ENCODE measurements around the gene CD6.

The CD6 gene

GRCh38 chr11:60984636-60985035 is 13.2 kb downstream of the CD6 start:
- Histone ChIP-seq H3K9ac (ENCODE audit: low read length) (no peak overlapping the region), H3K27me3 (ENCODE audit: control insufficient read depth, insufficient read depth, low read length) (no peaks in the 10 kb centered on the region), H3K4me1 (ENCODE audit: control insufficient read depth, insufficient read depth, low read length) (no peaks in the 10 kb centered on the region), H3K36me3 (ENCODE audit: control insufficient read depth, insufficient read depth, low read length) (no peaks in the 10 kb centered on the region), H3K4me3 (ENCODE audit: low read length) (no peak overlapping the region), H3K27ac (ENCODE audit: low read depth, low read length) (no peak overlapping the region)

- H3K27me3 ChIP-seq (ENCODE audit: control insufficient read depth, insufficient read depth, low read length) = no peaks in the 10 kb centered on the region
- no peak overlapping the region for H3K27ac ChIP-seq (ENCODE audit: low read depth, low read length)
Measured at GRCh38 chr11:60985501-60985900, 14.0 kb downstream of the CD6 start.

GRCh38 chr11:60985991-60986915 is 14.8 kb downstream of the CD6 start:
- no peak overlapping the region for H3K9ac ChIP-seq (ENCODE audit: low read length)
- no peak overlapping the region for H3K27ac ChIP-seq (ENCODE audit: low read depth, low read length)
- H3K36me3 ChIP-seq (ENCODE audit: control insufficient read depth, insufficient read depth, low read length) = no peaks in the 10 kb centered on the region
- no peaks in the 10 kb centered on the region for H3K4me1 ChIP-seq (ENCODE audit: control insufficient read depth, insufficient read depth, low read length)
- no peak overlapping the region for H3K4me3 ChIP-seq (ENCODE audit: low read length)
- no peaks in the 10 kb centered on the region for H3K27me3 ChIP-seq (ENCODE audit: control insufficient read depth, insufficient read depth, low read length)

More at GRCh38 chr11:60985501-60985900, 14.0 kb downstream of the CD6 start:
- no peak overlapping the region for H3K9ac ChIP-seq (ENCODE audit: low read length)
- H3K4me3 ChIP-seq (ENCODE audit: low read length) = no peak overlapping the region
- no peaks in the 10 kb centered on the region for H3K4me1 ChIP-seq (ENCODE audit: control insufficient read depth, insufficient read depth, low read length)
- H3K36me3 ChIP-seq (ENCODE audit: control insufficient read depth, insufficient read depth, low read length) = no peaks in the 10 kb centered on the region

GRCh38 chr11:60987577-60988277 is 16.2 kb downstream of the CD6 start:
- Histone ChIP-seq H3K36me3 (ENCODE audit: control insufficient read depth, insufficient read depth, low read length) (no peaks in the 10 kb centered on the region), H3K4me3 (ENCODE audit: low read length) (no peak overlapping the region), H3K4me1 (ENCODE audit: control insufficient read depth, insufficient read depth, low read length) (no peaks in the 10 kb centered on the region), H3K27ac (ENCODE audit: low read depth, low read length) (no peak overlapping the region), H3K9ac (ENCODE audit: low read length) (no peak overlapping the region), H3K27me3 (ENCODE audit: control insufficient read depth, insufficient read depth, low read length) (no peaks in the 10 kb centered on the region)

GRCh38 chr11:60988658-60989057 is 17.2 kb downstream of the CD6 start:
- Histone ChIP-seq H3K36me3 (ENCODE audit: control insufficient read depth, insufficient read depth, low read length) (no peaks in the 10 kb centered on the region), H3K27ac (ENCODE audit: low read depth, low read length) (no peak overlapping the region), H3K4me1 (ENCODE audit: control insufficient read depth, insufficient read depth, low read length) (no peaks in the 10 kb centered on the region), H3K27me3 (ENCODE audit: control insufficient read depth, insufficient read depth, low read length) (no peaks in the 10 kb centered on the region), H3K4me3 (ENCODE audit: low read length) (no peak overlapping the region), H3K9ac (ENCODE audit: low read length) (no peak overlapping the region)

GRCh38 chr11:60989093-60989650 is 17.7 kb downstream of the CD6 start:
- no peaks in the 10 kb centered on the region for H3K36me3 ChIP-seq (ENCODE audit: control insufficient read depth, insufficient read depth, low read length)
- no peak overlapping the region for H3K9ac ChIP-seq (ENCODE audit: low read length)
- no peaks in the 10 kb centered on the region for H3K27me3 ChIP-seq (ENCODE audit: control insufficient read depth, insufficient read depth, low read length)
- no peaks in the 10 kb centered on the region for H3K4me1 ChIP-seq (ENCODE audit: control insufficient read depth, insufficient read depth, low read length)
- H3K4me3 ChIP-seq (ENCODE audit: low read length) = no peak overlapping the region
- no peak overlapping the region for H3K27ac ChIP-seq (ENCODE audit: low read depth, low read length)

- Histone ChIP-seq H3K4me3 (ENCODE audit: low read length) (no peak overlapping the region), H3K27me3 (ENCODE audit: control insufficient read depth, insufficient read depth, low read length) (no peaks in the 10 kb centered on the region), H3K9ac (ENCODE audit: low read length) (no peak overlapping the region), H3K36me3 (ENCODE audit: control insufficient read depth, insufficient read depth, low read length) (no peaks in the 10 kb centered on the region), H3K4me1 (ENCODE audit: control insufficient read depth, insufficient read depth, low read length) (no peaks in the 10 kb centered on the region), H3K27ac (ENCODE audit: low read depth, low read length) (no peak overlapping the region)
Measured at GRCh38 chr11:60991457-60991856, 20.0 kb downstream of the CD6 start.

GRCh38 chr11:60992842-60993409 is 21.4 kb downstream of the CD6 start:
- Histone ChIP-seq H3K27ac (ENCODE audit: low read depth, low read length) (no peak overlapping the region), H3K4me3 (ENCODE audit: low read length) (no peak overlapping the region), H3K27me3 (ENCODE audit: control insufficient read depth, insufficient read depth, low read length) (no peaks in the 10 kb centered on the region), H3K36me3 (ENCODE audit: control insufficient read depth, insufficient read depth, low read length) (no peaks in the 10 kb centered on the region), H3K4me1 (ENCODE audit: control insufficient read depth, insufficient read depth, low read length) (no peaks in the 10 kb centered on the region), H3K9ac (ENCODE audit: low read length) (no peak overlapping the region)

- Histone ChIP-seq H3K4me1 (ENCODE audit: control insufficient read depth, insufficient read depth, low read length) (no peaks in the 10 kb centered on the region), H3K36me3 (ENCODE audit: control insufficient read depth, insufficient read depth, low read length) (no peaks in the 10 kb centered on the region), H3K4me3 (ENCODE audit: low read length) (no peak overlapping the region), H3K27ac (ENCODE audit: low read depth, low read length) (no peak overlapping the region), H3K27me3 (ENCODE audit: control insufficient read depth, insufficient read depth, low read length) (no peaks in the 10 kb centered on the region), H3K9ac (ENCODE audit: low read length) (no peak overlapping the region)
Measured at GRCh38 chr11:60993615-60994014, 22.1 kb downstream of the CD6 start.

GRCh38 chr11:60994541-60995080 is 23.1 kb downstream of the CD6 start:
- Histone ChIP-seq H3K36me3 (ENCODE audit: control insufficient read depth, insufficient read depth, low read length) (no peaks in the 10 kb centered on the region), H3K27ac (ENCODE audit: low read depth, low read length) (no peak overlapping the region), H3K9ac (ENCODE audit: low read length) (no peak overlapping the region)

GRCh38 chr11:60995798-60996197 is 24.3 kb downstream of the CD6 start:
- H3K27ac ChIP-seq (ENCODE audit: low read depth, low read length) = no peak overlapping the region
- no peaks in the 10 kb centered on the region for H3K36me3 ChIP-seq (ENCODE audit: control insufficient read depth, insufficient read depth, low read length)
- H3K9ac ChIP-seq (ENCODE audit: low read length) = no peak overlapping the region
- H3K4me1 ChIP-seq (ENCODE audit: control insufficient read depth, insufficient read depth, low read length) = no peaks in the 10 kb centered on the region
- H3K27me3 ChIP-seq (ENCODE audit: control insufficient read depth, insufficient read depth, low read length) = no peaks in the 10 kb centered on the region
- no peak overlapping the region for H3K4me3 ChIP-seq (ENCODE audit: low read length)

More at GRCh38 chr11:60994541-60995080, 23.1 kb downstream of the CD6 start:
- Histone ChIP-seq H3K27me3 (ENCODE audit: control insufficient read depth, insufficient read depth, low read length) (no peaks in the 10 kb centered on the region), H3K4me3 (ENCODE audit: low read length) (no peak overlapping the region), H3K4me1 (ENCODE audit: control insufficient read depth, insufficient read depth, low read length) (no peaks in the 10 kb centered on the region)
